ENCODE results near the gene GAST.

DNA sequence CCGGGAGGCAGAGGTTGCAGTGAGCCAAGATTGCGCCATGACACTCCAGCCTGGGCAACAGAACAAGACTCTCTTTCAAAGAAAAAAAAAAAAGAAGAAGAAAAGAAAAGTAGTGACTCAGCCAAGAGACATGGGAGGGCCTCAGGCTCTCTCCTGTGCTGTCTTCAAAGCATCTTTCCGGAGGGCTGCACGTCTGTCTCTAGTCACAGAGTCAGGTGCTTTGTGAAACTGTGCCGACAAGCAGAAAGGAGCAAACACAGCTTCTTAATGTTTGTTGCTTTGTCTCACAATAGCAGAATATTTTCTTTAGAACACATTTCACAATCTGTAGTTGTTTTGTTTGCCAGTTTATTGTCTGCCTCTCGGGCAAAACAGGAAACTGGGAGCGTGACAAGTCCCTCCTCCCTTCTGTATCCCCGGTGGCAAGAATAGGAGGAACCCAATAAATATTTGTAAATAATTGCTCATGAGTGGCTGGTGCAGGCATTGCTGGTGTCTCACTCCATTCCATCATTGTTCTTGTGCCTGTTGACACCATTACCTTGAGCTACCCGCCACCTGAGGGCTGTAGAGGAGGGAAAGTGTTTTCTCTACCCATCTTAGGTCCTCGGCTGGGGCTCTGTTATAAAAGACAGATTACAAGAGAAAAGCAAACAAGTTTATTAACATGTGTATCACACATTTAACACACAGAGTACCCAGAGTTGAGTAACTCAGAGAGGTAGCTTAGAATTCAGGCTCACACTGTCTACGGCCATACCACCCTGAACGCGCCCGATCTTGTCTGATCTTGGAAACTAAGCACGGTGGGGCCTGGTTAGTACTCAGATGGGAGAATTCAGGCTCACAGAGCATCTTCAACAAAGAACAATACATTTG lies 5.5 kb downstream of the GAST start:
- TF ChIP-seq, protein P1, sequence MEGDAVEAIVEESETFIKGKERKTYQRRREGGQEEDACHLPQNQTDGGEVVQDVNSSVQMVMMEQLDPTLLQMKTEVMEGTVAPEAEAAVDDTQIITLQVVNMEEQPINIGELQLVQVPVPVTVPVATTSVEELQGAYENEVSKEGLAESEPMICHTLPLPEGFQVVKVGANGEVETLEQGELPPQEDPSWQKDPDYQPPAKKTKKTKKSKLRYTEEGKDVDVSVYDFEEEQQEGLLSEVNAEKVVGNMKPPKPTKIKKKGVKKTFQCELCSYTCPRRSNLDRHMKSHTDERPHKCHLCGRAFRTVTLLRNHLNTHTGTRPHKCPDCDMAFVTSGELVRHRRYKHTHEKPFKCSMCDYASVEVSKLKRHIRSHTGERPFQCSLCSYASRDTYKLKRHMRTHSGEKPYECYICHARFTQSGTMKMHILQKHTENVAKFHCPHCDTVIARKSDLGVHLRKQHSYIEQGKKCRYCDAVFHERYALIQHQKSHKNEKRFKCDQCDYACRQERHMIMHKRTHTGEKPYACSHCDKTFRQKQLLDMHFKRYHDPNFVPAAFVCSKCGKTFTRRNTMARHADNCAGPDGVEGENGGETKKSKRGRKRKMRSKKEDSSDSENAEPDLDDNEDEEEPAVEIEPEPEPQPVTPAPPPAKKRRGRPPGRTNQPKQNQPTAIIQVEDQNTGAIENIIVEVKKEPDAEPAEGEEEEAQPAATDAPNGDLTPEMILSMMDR (IDR thresholded peaks at IDR 0.05), result no peak
- no peak for TF ChIP-seq POLR2A (IDR thresholded peaks at IDR 0.05)
